Liver (tissue), 9 donors: ENCODE measurements around the gene TNS3. TPM values are rescaled to one million over a fixed set of nuclear protein-coding genes. Genes with fewer than 3 reads are reported as not detected.

Source experiments
- DNase-seq: peaks from one replicate; pipeline ENCODE4 v3.0.0-alpha.2; 2017; ENCODE audit warnings: low spot score
- H3K27ac ChIP-seq, 2 donors: one replicate each; pipeline ENCODE4 v1.7.0; 2013; ENCODE audit warnings: inconsistent platforms in 2 of 2, low read length in 2 of 2, control low read depth in 1 of 2, low read depth in 1 of 2, mild to moderate bottlenecking in 1 of 2
- H3K27me3 ChIP-seq, 4 donors: one replicate each; pipeline versions ENCODE4 v1.6.1 to v1.7.0; 2013; ENCODE audit warnings: low read length in 3 of 4, inconsistent platforms in 1 of 4, mild to moderate bottlenecking in 1 of 4, moderate library complexity in 1 of 4; ENCODE audit not compliant: control insufficient read depth in 4 of 4, insufficient read depth in 4 of 4
- H3K36me3 ChIP-seq, 4 donors: one replicate each; pipeline versions ENCODE4 v1.6.1 to v1.7.0; 2013; ENCODE audit warnings: low read length in 3 of 4, mild to moderate bottlenecking in 3 of 4, low read depth in 1 of 4, moderate library complexity in 1 of 4; ENCODE audit not compliant: control insufficient read depth in 4 of 4, insufficient read depth in 3 of 4
- H3K4me1 ChIP-seq, 4 donors: one replicate each; pipeline versions ENCODE4 v1.6.1 to v1.7.0; 2013; ENCODE audit warnings: low read length in 3 of 4, mild to moderate bottlenecking in 3 of 4, moderate library complexity in 1 of 4; ENCODE audit not compliant: control insufficient read depth in 4 of 4, insufficient read depth in 4 of 4
- H3K4me3 ChIP-seq, 3 donors: one replicate each; pipeline versions ENCODE4 v1.6.1 to v1.7.0; 2013; ENCODE audit warnings: low read length in 3 of 3, control low read depth in 1 of 3, low read depth in 1 of 3, mild to moderate bottlenecking in 1 of 3
- H3K9ac ChIP-seq, 2 donors: one replicate each; pipeline ENCODE4 v1.7.0; 2013; ENCODE audit warnings: low read length in 2 of 2, mild to moderate bottlenecking in 2 of 2, moderate library complexity in 2 of 2, control low read depth in 1 of 2, low read depth in 1 of 2
- H3K9me3 ChIP-seq, 4 donors: one replicate each; pipeline versions ENCODE4 v1.6.1 to v1.7.0; 2013; ENCODE audit warnings: low read length in 3 of 4; ENCODE audit not compliant: control insufficient read depth in 4 of 4
- ATF3 ChIP-seq: IDR thresholded peaks from 2 replicates; pipeline ENCODE4 v1.6.1; 2016; ENCODE audit warnings: antibody characterized with exemption
- CTCF ChIP-seq: fragments of 150-350 bp; IDR thresholded peaks from 2 replicates; pipeline ENCODE4 v1.5.1; 2017; ENCODE audit warnings: improper control_type of control experiment, low read depth, low read length; ENCODE audit not compliant: missing input control
- EGR1 ChIP-seq, 2 donors: IDR thresholded peaks; 2 replicates each; pipeline ENCODE4 v1.6.1; 2016 to 2018; ENCODE audit warnings: antibody characterized with exemption in 2 of 2, low read depth in 2 of 2
- FOXA1 ChIP-seq: IDR thresholded peaks from 2 replicates; pipeline ENCODE4 v1.6.1; 2016; ENCODE audit warnings: antibody characterized with exemption
- FOXA2 ChIP-seq: IDR thresholded peaks from 2 replicates; pipeline ENCODE4 v1.6.1; 2016; ENCODE audit warnings: antibody characterized with exemption
- GABPA ChIP-seq, 2 donors: IDR thresholded peaks in 1 of 2; conservative IDR thresholded peaks in 1 of 2; 2 replicates each; pipeline ENCODE4 v1.6.1; 2016; ENCODE audit warnings: antibody characterized with exemption in 2 of 2, mild to moderate bottlenecking in 1 of 2, moderate library complexity in 1 of 2
- HNF4A ChIP-seq, 2 donors: conservative IDR thresholded peaks; 2 replicates each; pipeline ENCODE4 v1.6.1; 2016; ENCODE audit warnings: antibody characterized with exemption in 2 of 2, mild to moderate bottlenecking in 2 of 2
- HNF4G ChIP-seq: IDR thresholded peaks from 2 replicates; pipeline ENCODE4 v1.6.1; 2016; ENCODE audit warnings: antibody characterized with exemption
- JUND ChIP-seq, 2 donors: IDR thresholded peaks; 2 replicates each; pipeline ENCODE4 v1.6.1; 2016; ENCODE audit warnings: antibody characterized with exemption in 2 of 2
- MAX ChIP-seq: IDR thresholded peaks from 2 replicates; pipeline ENCODE4 v1.6.1; 2016; ENCODE audit warnings: antibody characterized with exemption
- NR2F2 ChIP-seq: IDR thresholded peaks from 2 replicates; pipeline ENCODE4 v1.6.1; 2016; ENCODE audit warnings: antibody characterized with exemption
- RAD21 ChIP-seq, 2 donors: IDR thresholded peaks; 2 replicates each; pipeline ENCODE4 v1.6.1; 2016; ENCODE audit warnings: antibody characterized with exemption in 2 of 2, mild to moderate bottlenecking in 2 of 2
- REST ChIP-seq: IDR thresholded peaks from 2 replicates; pipeline ENCODE4 v1.6.1; 2016; ENCODE audit warnings: antibody characterized with exemption, mild to moderate bottlenecking
- RXRA ChIP-seq, 2 donors: IDR thresholded peaks; 2 replicates each; pipeline ENCODE4 v1.6.1; 2017 to 2018; ENCODE audit warnings: antibody characterized with exemption in 2 of 2, mild to moderate bottlenecking in 1 of 2
- SP1 ChIP-seq: IDR thresholded peaks from 2 replicates; pipeline ENCODE4 v1.6.1; 2018; ENCODE audit warnings: antibody characterized with exemption, mild to moderate bottlenecking
- TAF1 ChIP-seq: conservative IDR thresholded peaks from 2 replicates; pipeline ENCODE4 v1.6.1; 2016; ENCODE audit warnings: antibody characterized with exemption, mild to moderate bottlenecking
- YY1 ChIP-seq: IDR thresholded peaks from 2 replicates; pipeline ENCODE4 v1.6.1; 2016; ENCODE audit warnings: antibody characterized with exemption, mild to moderate bottlenecking
- ZBTB33 ChIP-seq: IDR thresholded peaks from 2 replicates; pipeline ENCODE4 v1.6.1; 2016; ENCODE audit warnings: antibody characterized with exemption
- WGBS: extraction: QIAGEN DNeasy Blood & Tissue Kit; methylation state at CpG from one replicate; pipeline ENCODE4 v1.1.7; 2013; 5-methylcytosine and 5-hydroxymethylcytosine counted together
- polyA plus RNA-seq, 2 donors: library from polyadenylated mRNA; stranded (reverse) in 1 of 2; unstranded in 1 of 2; fragments of 200-250 nt in 1 of 2; fragments of >200 nt in 1 of 2; fragmentation: Nextera tagmentation in 1 of 2; extraction: Ambion mirVana in 1 of 2; gene quantifications; one replicate each; pipeline versions ENCODE4 v1.2.1 to v1.2.3, GENCODE V29; 2013 to 2015
- total RNA-seq, 2 donors: library from RNA; depleted of rRNA; stranded (reverse); fragments of >200 nt; gene quantifications; one replicate each; pipeline ENCODE4 v1.2.3, GENCODE V29; 2014
- donor health status: healthy.
- donor health status: healthy.
- donor health status: healthy.
- donor health status: healthy.
- donor health status: healthy.

The TNS3 gene
- total and polyA plus RNA-seq, 4 donors = 16.8 to 100 (median 29.5) TPM

GRCh38 chr7:47231032-47231431, 350.9 kb downstream of the TNS3 start:
- TF ChIP-seq ZBTB33 (no peak), CTCF (no peak), SP1 (no peak), NR2F2 (no peak), YY1 (no peak), MAX (no peak), RXRA (IDR thresholded peaks at IDR 0.05) (no peak), ATF3 (no peak), HNF4G (no peak), HNF4A (conservative IDR thresholded peaks at IDR 0.05) (no peak), EGR1 (IDR thresholded peaks at IDR 0.05; ENCODE audit: low read depth in 2 of 2) (no peak), RAD21 (IDR thresholded peaks at IDR 0.05) (no peak), REST (no peak), TAF1 (no peak), GABPA (IDR thresholded peaks at IDR 0.05 in 1 of 2, conservative IDR thresholded peaks at IDR 0.05 in 1 of 2) (no peak), FOXA1 (no peak), FOXA2 (no peak), JUND (IDR thresholded peaks at IDR 0.05) (no peak)
- no peaks in the 10 kb centered on the region for H3K27me3 ChIP-seq
- H3K9me3 ChIP-seq = no peaks in the 10 kb centered on the region
- H3K36me3 ChIP-seq = no peaks in the 10 kb centered on the region
- WGBS = 92% methylated on average over 3 of the region's 3 CpGs
- H3K4me3 ChIP-seq = no peak overlapping the region
- H3K4me1 ChIP-seq = no peaks in the 10 kb centered on the region
- no peak for DNase-seq
- no peak overlapping the region for H3K9ac ChIP-seq
- H3K27ac ChIP-seq = no peak overlapping the region
